GM12878 (cell line): Measurements from ENCODE around the gene CTNNBIP1. TPM values are rescaled to one million over a fixed set of nuclear protein-coding genes. Genes with fewer than 3 reads are reported as not detected.

Experiments used
- ATAC-seq: fragments of 200-7000 bp; cut with Tn5 transposase; 3 replicates; pipeline ENCODE4 v1.9.1; 2020; ENCODE audit warnings: mild to moderate bottlenecking, moderate library complexity
- BruUV-seq: library from RNA; stranded (reverse); fragments of 400-500 nt; replicated peaks from 2 replicates; lab custom pipeline; 2021; lab: Mats Ljungman, UMichigan
- CTCF ChIA-PET: fragments of 300-600 bp; sonication (Branson Sonifier 250); formaldehyde crosslinking; extraction: SDS; loops from one replicate; lab custom pipeline; 2021; ENCODE audit warnings: inconsistent platforms; lab: Yijun Ruan, JAX
- POLR2A ChIA-PET: fragments of 350-600 bp; formaldehyde crosslinking; extraction: SDS; loops from one replicate; lab custom pipeline; 2021; ENCODE audit warnings: inconsistent platforms; lab: Charles Lee
- RAD21 ChIA-PET: fragments of 300-600 bp; sonication (Branson Sonifier 250); formaldehyde crosslinking; loops from one replicate; lab custom pipeline; 2023; ENCODE audit warnings: antibody characterized with exemption; ENCODE audit not compliant: unreplicated experiment; lab: Charles Lee
- SMC1A ChIA-PET: fragments of 300-600 bp; sonication (Branson Sonifier 250); formaldehyde crosslinking; loops from one replicate; lab custom pipeline; 2023; ENCODE audit not compliant: unreplicated experiment, uncharacterized antibody; lab: Charles Lee
- DNase-seq: peaks from one replicate; pipeline ENCODE4 v3.0.0-alpha.2; 2011; ENCODE audit warnings: low read depth, low spot score
- FAIRE-seq: peaks from 3 replicates; lab custom pipeline; 2011; peaks lifted over from hg19 to GRCh38; lab: Jason Lieb, UNC
- H2AFZ ChIP-seq: 2 replicates; pipeline ENCODE4 v1.6.0; 2011; ENCODE audit warnings: low read depth, low read length, control low read depth; ENCODE audit not compliant: control insufficient read depth
- H3K27ac ChIP-seq: 2 replicates; pipeline ENCODE4 v1.5.1; 2011; ENCODE audit warnings: control low read depth; ENCODE audit not compliant: control insufficient read depth, insufficient read depth
- H3K27me3 ChIP-seq, 2 experiments: replicated peaks in 1 of 2; 2 replicates each; pipeline versions ENCODE4 v1.6.0 to v1.6.1; 2011; ENCODE audit warnings: low read length in 1 of 2; ENCODE audit not compliant: control insufficient read depth in 2 of 2, insufficient read depth in 2 of 2
- H3K36me3 ChIP-seq, 2 experiments: 2 replicates each; pipeline ENCODE4 v1.5.1; 2011; ENCODE audit warnings: low read length in 1 of 2; ENCODE audit not compliant: control insufficient read depth in 2 of 2, insufficient read depth in 2 of 2
- H3K4me1 ChIP-seq: 2 replicates; pipeline ENCODE4 v1.6.1; 2011; ENCODE audit warnings: mild to moderate bottlenecking, low read length, moderate library complexity, mixed read lengths; ENCODE audit not compliant: control insufficient read depth, insufficient read depth
- H3K4me2 ChIP-seq: 2 replicates; pipeline ENCODE4 v1.6.0; 2011; ENCODE audit warnings: control low read depth; ENCODE audit not compliant: control insufficient read depth, insufficient read depth
- H3K4me3 ChIP-seq: fragments of 200-600 bp; sonication (generic); 2 replicates; pipeline ENCODE4 v1.5.1; 2016
- H3K79me2 ChIP-seq: 2 replicates; pipeline ENCODE4 v1.6.0; 2011; ENCODE audit warnings: low read length; ENCODE audit not compliant: control insufficient read depth, insufficient read depth
- H3K9ac ChIP-seq: 2 replicates; pipeline ENCODE4 v1.8.0; 2011; ENCODE audit warnings: low read length, control low read depth, mixed read lengths; ENCODE audit not compliant: control insufficient read depth, insufficient read depth
- H3K9me3 ChIP-seq: replicated peaks from 3 replicates; pipeline ENCODE4 v1.5.1; 2011; ENCODE audit warnings: mild to moderate bottlenecking, low read length; ENCODE audit not compliant: control insufficient read depth, insufficient read depth
- H4K20me1 ChIP-seq: 2 replicates; pipeline ENCODE4 v1.6.0; 2011; ENCODE audit not compliant: control insufficient read depth, insufficient read depth
- CHD4 ChIP-seq: fragments of 200-600 bp; sonication (generic); IDR thresholded peaks from 2 replicates; pipeline ENCODE4 v1.6.1; 2016; ENCODE audit warnings: mild to moderate bottlenecking
- DPF2 ChIP-seq: fragments of 450-650 bp; IDR thresholded peaks from 2 replicates; pipeline ENCODE4 v1.6.1; 2017; ENCODE audit warnings: mild to moderate bottlenecking
- FOXM1 ChIP-seq: IDR thresholded peaks from 2 replicates; pipeline ENCODE4 v1.6.1; 2012; ENCODE audit warnings: low read depth, mild to moderate bottlenecking, inconsistent platforms, low read length, moderate library complexity
- HDAC6 ChIP-seq: fragments of 200-600 bp; sonication (generic); IDR thresholded peaks from one replicate; pipeline ENCODE4 v1.8.0; 2017; ENCODE audit warnings: antibody characterized with exemption; ENCODE audit not compliant: unreplicated experiment
- NFYA ChIP-seq: IDR thresholded peaks from 2 replicates; pipeline ENCODE4 v1.6.1; 2011; ENCODE audit warnings: low read depth, mild to moderate bottlenecking, low read length, improper control_type of control experiment, borderline replicate concordance
- POLR2AphosphoS2 ChIP-seq: IDR thresholded peaks from 2 replicates; pipeline ENCODE4 v1.6.1; 2011; ENCODE audit warnings: low read depth, mild to moderate bottlenecking, low read length, improper control_type of control experiment, moderate library complexity
- RBBP5 ChIP-seq: fragments of 200-600 bp; sonication (generic); conservative IDR thresholded peaks from 2 replicates; pipeline ENCODE4 v1.6.1; 2016
- RELA ChIP-seq: fragments of 450-650 bp; IDR thresholded peaks from 2 replicates; pipeline ENCODE4 v1.8.0; 2014; ENCODE audit warnings: borderline replicate concordance; ENCODE audit not compliant: partially characterized antibody
- RFX5 ChIP-seq: IDR thresholded peaks from 2 replicates; pipeline ENCODE4 v1.6.1; 2011; ENCODE audit warnings: low read depth, low read length, improper control_type of control experiment
- SMARCA5 ChIP-seq: fragments of 450-650 bp; IDR thresholded peaks from 2 replicates; pipeline ENCODE4 v1.6.1; 2017; ENCODE audit warnings: mild to moderate bottlenecking
- TAF1 ChIP-seq: IDR thresholded peaks from 2 replicates; pipeline ENCODE4 v1.6.1; 2011; ENCODE audit warnings: mild to moderate bottlenecking, low read depth, low read length, borderline replicate concordance
- WGBS: methylation state at CpG from one replicate; pipeline ENCODE4 v1.1.6; 2016; ENCODE audit warnings: low lambda C conversion rate; ENCODE audit not compliant: insufficient replicate concordance, insufficient coverage; ENCODE audit errors: missing lambda C conversion rate; 5-methylcytosine and 5-hydroxymethylcytosine counted together
- in situ Hi-C: fragments of 300-500 bp; cut with MboI; formaldehyde crosslinking; loops from 9 replicates; pipeline ENCODE4 v1.14.3; 2018; ENCODE audit warnings: mixed read lengths
- intact Hi-C: fragments of 100-400 bp; cut with micrococcal nuclease; formaldehyde crosslinking; loops from one replicate; pipeline ENCODE4 v1.14.2; 2022; ENCODE audit not compliant: unreplicated experiment
- polyA plus RNA-seq, 11 experiments: library from polyadenylated mRNA; depleted of rRNA in 4 of 11; unstranded in 6 of 11; stranded (reverse) in 5 of 11; fragments of >200 nt; fragmentation: Nextera tagmentation in 4 of 11; fragmentation: Illumina TruSeq in 1 of 11; extraction: Ambion mirVana in 4 of 11; extraction: Trizol in 1 of 11; gene quantifications; 1 replicate in 1 of 11; 2 replicates in 10 of 11; pipeline versions ENCODE4 v1.2.1 to v1.2.3, GENCODE V29; 2011 to 2016; ENCODE audit warnings: inconsistent platforms in 2 of 11, missing spikeins in 2 of 11, low read depth in 1 of 11
- total RNA-seq, 4 experiments: library from RNA; depleted of rRNA in 3 of 4; stranded (reverse); fragments of >200 nt in 3 of 4; fragmentation: Illumina TruSeq in 1 of 4; extraction: Trizol in 1 of 4; gene quantifications; 2 replicates each; pipeline versions ENCODE4 v1.2.1 to v1.2.3, GENCODE V29; 2013 to 2021
- TF ChIP-seq, protein P1 (sequence below): IDR thresholded peaks from 2 replicates; pipeline ENCODE4 v1.6.1; 2012; ENCODE audit warnings: low read depth, low read length, improper control_type of control experiment
- TF ChIP-seq, protein P2 (sequence below): fragments of 450-650 bp; IDR thresholded peaks from 2 replicates; pipeline ENCODE4 v1.6.1; 2014; ENCODE audit warnings: mild to moderate bottlenecking

Gene CTNNBIP1
- total and polyA plus RNA-seq, 10 of the 15 experiments (the other 5 are each of a cell fraction or from before 2014, with no cell fraction given): 0.42 to 31.8 (median 10.8) TPM

DNA sequence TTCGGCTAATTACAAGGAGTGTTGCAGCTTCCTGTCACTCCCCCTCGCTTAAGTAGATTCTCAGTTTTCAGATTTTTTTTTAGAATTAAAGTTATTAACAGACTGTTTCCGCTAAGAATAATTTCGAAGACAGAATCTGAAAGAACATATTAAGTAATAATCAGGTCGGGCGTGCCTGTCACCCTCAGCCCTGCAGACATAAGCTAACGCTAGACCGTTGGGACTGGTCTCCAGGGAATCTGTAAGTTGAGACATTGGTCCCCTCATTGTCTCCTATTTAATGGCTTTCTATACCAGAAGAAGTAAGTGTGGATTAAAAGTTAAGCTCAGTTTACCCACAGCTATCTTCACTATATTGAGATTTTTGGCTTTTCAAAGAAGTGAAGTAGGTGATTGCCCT lies 47.7 kb upstream of the CTNNBIP1 start:
- H3K4me2 ChIP-seq: no peak overlapping the region
- H3K9ac ChIP-seq: no peak overlapping the region
- H3K4me1 ChIP-seq: peaks cover 9% of the 10 kb centered on the region
- ChIA-PET POLR2A (interaction anchor here (0.7 kb wide), 1 partner anchor 39 kb away, joined by 3 read pairs; no protein-coding TSS in a partner anchor), CTCF (interaction anchor here (1.6 kb wide), 1 partner anchor 173 kb away, joined by 4 read pairs; no protein-coding TSS in a partner anchor), RAD21 (no interaction called here), SMC1A (no interaction called here)
- no peak overlapping the region for H3K27ac ChIP-seq
- FAIRE-seq (no peak), ATAC-seq (no peak), DNase-seq (no peak)
- no peaks in the 10 kb centered on the region for H4K20me1 ChIP-seq
- no peaks in the 10 kb centered on the region for H3K79me2 ChIP-seq
- H2AFZ ChIP-seq: no peak overlapping the region
- 88% methylated on average over 8 of the region's 8 CpGs for WGBS
- intact Hi-C loops: no loop called here
- BruUV-seq: no TSS peak
- in situ Hi-C loops: no loop called here
- H3K9me3 ChIP-seq: no peaks in the 10 kb centered on the region
- TF ChIP-seq RELA (no peak), SMARCA5 (no peak), POLR2AphosphoS2 (no peak), CHD4 (no peak), DPF2 (no peak), FOXM1 (no peak), NFYA (no peak), TAF1 (no peak), RBBP5 (no peak), HDAC6 (no peak), RFX5 (no peak)
- TF ChIP-seq, protein P1, sequence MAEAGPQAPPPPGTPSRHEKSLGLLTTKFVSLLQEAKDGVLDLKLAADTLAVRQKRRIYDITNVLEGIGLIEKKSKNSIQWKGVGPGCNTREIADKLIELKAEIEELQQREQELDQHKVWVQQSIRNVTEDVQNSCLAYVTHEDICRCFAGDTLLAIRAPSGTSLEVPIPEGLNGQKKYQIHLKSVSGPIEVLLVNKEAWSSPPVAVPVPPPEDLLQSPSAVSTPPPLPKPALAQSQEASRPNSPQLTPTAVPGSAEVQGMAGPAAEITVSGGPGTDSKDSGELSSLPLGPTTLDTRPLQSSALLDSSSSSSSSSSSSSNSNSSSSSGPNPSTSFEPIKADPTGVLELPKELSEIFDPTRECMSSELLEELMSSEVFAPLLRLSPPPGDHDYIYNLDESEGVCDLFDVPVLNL: no peak
- TF ChIP-seq, protein P2, sequence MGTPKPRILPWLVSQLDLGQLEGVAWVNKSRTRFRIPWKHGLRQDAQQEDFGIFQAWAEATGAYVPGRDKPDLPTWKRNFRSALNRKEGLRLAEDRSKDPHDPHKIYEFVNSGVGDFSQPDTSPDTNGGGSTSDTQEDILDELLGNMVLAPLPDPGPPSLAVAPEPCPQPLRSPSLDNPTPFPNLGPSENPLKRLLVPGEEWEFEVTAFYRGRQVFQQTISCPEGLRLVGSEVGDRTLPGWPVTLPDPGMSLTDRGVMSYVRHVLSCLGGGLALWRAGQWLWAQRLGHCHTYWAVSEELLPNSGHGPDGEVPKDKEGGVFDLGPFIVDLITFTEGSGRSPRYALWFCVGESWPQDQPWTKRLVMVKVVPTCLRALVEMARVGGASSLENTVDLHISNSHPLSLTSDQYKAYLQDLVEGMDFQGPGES: no peak
- H3K4me3 ChIP-seq: no peak overlapping the region
- H3K27me3 ChIP-seq: no peaks in the 10 kb centered on the region
- H3K36me3 ChIP-seq: no peaks in the 10 kb centered on the region
